ENCODE results near the gene TSBP1.

DNA sequence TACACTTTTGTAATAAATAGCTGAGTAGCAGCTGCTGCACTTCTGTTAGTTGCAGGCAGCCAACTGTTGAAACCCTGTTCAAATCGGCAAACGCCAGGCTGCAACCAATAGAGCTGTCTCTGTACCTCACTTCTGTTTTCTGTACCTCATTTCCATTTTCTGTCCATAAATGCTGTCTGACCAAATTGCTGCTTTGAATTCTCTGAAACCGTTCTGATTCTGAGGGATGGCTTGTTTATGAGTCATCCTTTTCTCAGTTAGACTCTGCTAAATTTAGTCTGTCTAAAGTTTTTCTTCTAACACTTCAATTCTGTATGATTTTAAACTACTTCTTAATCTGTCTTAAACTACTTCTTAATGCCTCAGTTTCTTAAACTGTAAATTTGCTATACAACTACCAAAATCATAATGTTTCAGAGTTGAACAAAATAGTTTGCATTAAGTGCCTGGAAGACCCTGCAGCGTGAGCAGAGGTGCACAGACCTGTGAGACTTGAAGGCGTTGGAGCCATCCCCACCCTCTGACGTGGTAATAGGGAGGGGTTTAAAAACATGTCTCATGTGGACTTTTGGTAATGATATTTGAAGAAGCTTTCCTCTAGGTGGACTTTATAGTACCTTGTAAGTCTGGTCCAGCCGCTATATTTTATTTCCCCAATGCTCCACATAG, 25.7 kb upstream of the TSBP1 start:
- TF ChIP-seq CTCF (IDR thresholded peaks at IDR 0.05) = no peak
- no peak for TF ChIP-seq EP300 (IDR thresholded peaks at IDR 0.05)
